ENCODE data around the gene IGFALS.

IGFALS gene

GRCh38 chr16:1754204-1754603, 39.3 kb downstream of the IGFALS start:
- Histone ChIP-seq H3K4me2 (ENCODE audit: insufficient read depth, low read length) (no peak overlapping the region), H3K27me3 (ENCODE audit: insufficient read depth, low read length, poor library complexity) (no peaks in the 10 kb centered on the region), H3K4me1 (ENCODE audit: insufficient read depth, low read length) (no peaks in the 10 kb centered on the region), H3K27ac (ENCODE audit: low read length) (no peak overlapping the region), H3K9me3 (ENCODE audit: insufficient read depth, low read length, severe bottlenecking) (no peaks in the 10 kb centered on the region), H4K20me1 (ENCODE audit: insufficient read depth, low read length) (peaks cover 4% of the 10 kb centered on the region; the same call in 1 of the 2 replicates), H3K36me3 (ENCODE audit: insufficient read depth, low read length) (peaks cover 53% of the 10 kb centered on the region), H3K9ac (ENCODE audit: low read depth, low read length) (no peak overlapping the region), H3K4me3 (ENCODE audit: low read depth in 1 of 2, low read length in 2 of 2) (no peak overlapping the region), H2AFZ (ENCODE audit: low read depth, low read length) (no peak overlapping the region), H3K79me2 (ENCODE audit: insufficient read depth, low read length) (no peaks in the 10 kb centered on the region)
- ATAC-seq (ENCODE audit: insufficient read depth, low read depth) (no peak), DNase-seq (no peak)
- TF ChIP-seq CTCF (IDR thresholded peaks at IDR 0.05; ENCODE audit: borderline replicate concordance, extremely low read depth, low read length, poor library complexity, severe bottlenecking) = no peak
- no peak for TF ChIP-seq EZH2 (IDR thresholded peaks at IDR 0.05; ENCODE audit: borderline replicate concordance, low read depth, low read length, severe bottlenecking)

- no peak for DNase-seq
- Histone ChIP-seq H3K4me3 (ENCODE audit: low read depth in 1 of 2, low read length in 2 of 2) (no peak overlapping the region), H3K79me2 (ENCODE audit: insufficient read depth, low read length) (no peaks in the 10 kb centered on the region), H3K4me1 (ENCODE audit: insufficient read depth, low read length) (no peaks in the 10 kb centered on the region), H3K4me2 (ENCODE audit: insufficient read depth, low read length) (no peak overlapping the region), H4K20me1 (ENCODE audit: insufficient read depth, low read length) (peaks cover 4% of the 10 kb centered on the region; the same call in 1 of the 2 replicates), H3K36me3 (ENCODE audit: insufficient read depth, low read length) (peaks cover 60% of the 10 kb centered on the region), H3K9me3 (ENCODE audit: insufficient read depth, low read length, severe bottlenecking) (no peaks in the 10 kb centered on the region), H3K27me3 (ENCODE audit: insufficient read depth, low read length, poor library complexity) (no peaks in the 10 kb centered on the region), H2AFZ (ENCODE audit: low read depth, low read length) (no peak overlapping the region), H3K9ac (ENCODE audit: low read depth, low read length) (no peak overlapping the region), H3K27ac (ENCODE audit: low read length) (no peak overlapping the region)
- ATAC-seq (ENCODE audit: insufficient read depth, low read depth) = no peak
- TF ChIP-seq EZH2 (IDR thresholded peaks at IDR 0.05; ENCODE audit: borderline replicate concordance, low read depth, low read length, severe bottlenecking) (no peak), CTCF (IDR thresholded peaks at IDR 0.05; ENCODE audit: borderline replicate concordance, extremely low read depth, low read length, poor library complexity, severe bottlenecking) (no peak)
Measured at GRCh38 chr16:1752853-1753252, 40.7 kb downstream of the IGFALS start.

GRCh38 chr16:1751946-1752345, 41.6 kb downstream of the IGFALS start:
- Histone ChIP-seq H3K27ac (ENCODE audit: low read length) (no peak overlapping the region), H2AFZ (ENCODE audit: low read depth, low read length) (no peak overlapping the region), H3K27me3 (ENCODE audit: insufficient read depth, low read length, poor library complexity) (no peaks in the 10 kb centered on the region), H3K4me3 (ENCODE audit: low read depth in 1 of 2, low read length in 2 of 2) (no peak overlapping the region), H3K9ac (ENCODE audit: low read depth, low read length) (no peak overlapping the region), H3K9me3 (ENCODE audit: insufficient read depth, low read length, severe bottlenecking) (no peaks in the 10 kb centered on the region), H4K20me1 (ENCODE audit: insufficient read depth, low read length) (peaks cover 4% of the 10 kb centered on the region; the same call in 1 of the 2 replicates), H3K36me3 (ENCODE audit: insufficient read depth, low read length) (peaks cover 70% of the 10 kb centered on the region), H3K4me2 (ENCODE audit: insufficient read depth, low read length) (no peak overlapping the region), H3K79me2 (ENCODE audit: insufficient read depth, low read length) (no peaks in the 10 kb centered on the region), H3K4me1 (ENCODE audit: insufficient read depth, low read length) (no peaks in the 10 kb centered on the region)
- no peak for TF ChIP-seq EZH2 (IDR thresholded peaks at IDR 0.05; ENCODE audit: borderline replicate concordance, low read depth, low read length, severe bottlenecking)
- DNase-seq (no peak), ATAC-seq (ENCODE audit: insufficient read depth, low read depth) (no peak)

GRCh38 chr16:1749152-1750117, 44.1 kb downstream of the IGFALS start:
- Histone ChIP-seq H3K27ac (ENCODE audit: low read length) (no peak overlapping the region), H3K4me3 (ENCODE audit: low read depth in 1 of 2, low read length in 2 of 2) (no peak overlapping the region), H3K9me3 (ENCODE audit: insufficient read depth, low read length, severe bottlenecking) (no peaks in the 10 kb centered on the region), H3K4me1 (ENCODE audit: insufficient read depth, low read length) (no peaks in the 10 kb centered on the region), H3K9ac (ENCODE audit: low read depth, low read length) (no peak overlapping the region), H2AFZ (ENCODE audit: low read depth, low read length) (no peak overlapping the region), H3K79me2 (ENCODE audit: insufficient read depth, low read length) (no peaks in the 10 kb centered on the region), H4K20me1 (ENCODE audit: insufficient read depth, low read length) (peaks cover 4% of the 10 kb centered on the region; the same call in 1 of the 2 replicates), H3K36me3 (ENCODE audit: insufficient read depth, low read length) (peaks cover 81% of the 10 kb centered on the region), H3K4me2 (ENCODE audit: insufficient read depth, low read length) (no peak overlapping the region), H3K27me3 (ENCODE audit: insufficient read depth, low read length, poor library complexity) (no peaks in the 10 kb centered on the region)
- no peak for ATAC-seq (ENCODE audit: insufficient read depth, low read depth)
- DNase-seq = no peak
- TF ChIP-seq EZH2 (IDR thresholded peaks at IDR 0.05; ENCODE audit: borderline replicate concordance, low read depth, low read length, severe bottlenecking) (no peak), CTCF (IDR thresholded peaks at IDR 0.05; ENCODE audit: borderline replicate concordance, extremely low read depth, low read length, poor library complexity, severe bottlenecking) (no peak)
